IMR-90 (cell line): ENCODE measurements around the gene WDR11.

Experiments used
- BHLHE40 ChIP-seq: fragments of 150-350 bp; IDR thresholded peaks from 2 replicates; pipeline ENCODE4 v1.6.1; 2016; ENCODE audit warnings: mild to moderate bottlenecking, low read depth, low read length
- CEBPB ChIP-seq: IDR thresholded peaks from 2 replicates; pipeline ENCODE4 v1.6.1; 2012; ENCODE audit warnings: low read depth, low read length, improper control_type of control experiment
- CHD1 ChIP-seq: IDR thresholded peaks from 2 replicates; pipeline ENCODE4 v1.6.1; 2012; ENCODE audit warnings: low read depth, low read length, improper control_type of control experiment
- MAFK ChIP-seq: IDR thresholded peaks from 2 replicates; pipeline ENCODE4 v1.6.1; 2012; ENCODE audit warnings: low read depth, low read length, improper control_type of control experiment
- MAZ ChIP-seq: IDR thresholded peaks from 2 replicates; pipeline ENCODE4 v1.6.1; 2012; ENCODE audit warnings: low read depth, mild to moderate bottlenecking, low read length, improper control_type of control experiment, moderate library complexity, borderline replicate concordance
- NFE2L2 ChIP-seq: fragments of 150-350 bp; IDR thresholded peaks from 2 replicates; pipeline ENCODE4 v1.6.1; 2016; ENCODE audit warnings: low read depth, mild to moderate bottlenecking, low read length
- POLR2A ChIP-seq: IDR thresholded peaks from 2 replicates; pipeline ENCODE4 v1.6.1; 2012; ENCODE audit warnings: mild to moderate bottlenecking, low read depth, low read length
- RAD21 ChIP-seq: IDR thresholded peaks from 2 replicates; pipeline ENCODE4 v1.6.1; 2012; ENCODE audit warnings: low read length, improper control_type of control experiment
- RCOR1 ChIP-seq: IDR thresholded peaks from 2 replicates; pipeline ENCODE4 v1.6.1; 2012; ENCODE audit warnings: mild to moderate bottlenecking, low read length, improper control_type of control experiment; ENCODE audit not compliant: insufficient replicate concordance
- RFX5 ChIP-seq: IDR thresholded peaks from 2 replicates; pipeline ENCODE4 v1.8.0; 2012; ENCODE audit warnings: low read depth, mild to moderate bottlenecking, low read length, moderate library complexity
- SMC3 ChIP-seq: fragments of 150-350 bp; IDR thresholded peaks from 2 replicates; pipeline ENCODE4 v1.6.1; 2016; ENCODE audit warnings: low read depth, mild to moderate bottlenecking, antibody characterized with exemption, low read length, moderate library complexity
- USF2 ChIP-seq: fragments of 150-350 bp; IDR thresholded peaks from 2 replicates; pipeline ENCODE4 v1.6.1; 2017; ENCODE audit warnings: mild to moderate bottlenecking, antibody characterized with exemption, low read length, low read depth
- TF ChIP-seq, protein P1 (sequence below): conservative IDR thresholded peaks from 2 replicates; pipeline ENCODE4 v1.5.1; 2012; ENCODE audit warnings: mild to moderate bottlenecking, low read depth, low read length, improper control_type of control experiment
- TF ChIP-seq, protein P2 (sequence below): fragments of 150-350 bp; IDR thresholded peaks from 2 replicates; pipeline ENCODE4 v1.6.1; 2016; ENCODE audit warnings: low read depth, mild to moderate bottlenecking, low read length, moderate library complexity, borderline replicate concordance

GRCh38 chr10:120828763-120829319 is 22.3 kb upstream of the WDR11 start:
- TF ChIP-seq USF2 (no peak), CEBPB (no peak), POLR2A (no peak), RCOR1 (no peak), NFE2L2 (no peak), BHLHE40 (no peak), MAZ (no peak), RFX5 (no peak), SMC3 (no peak), RAD21 (no peak), CHD1 (no peak), MAFK (no peak)
- TF ChIP-seq, protein P1, sequence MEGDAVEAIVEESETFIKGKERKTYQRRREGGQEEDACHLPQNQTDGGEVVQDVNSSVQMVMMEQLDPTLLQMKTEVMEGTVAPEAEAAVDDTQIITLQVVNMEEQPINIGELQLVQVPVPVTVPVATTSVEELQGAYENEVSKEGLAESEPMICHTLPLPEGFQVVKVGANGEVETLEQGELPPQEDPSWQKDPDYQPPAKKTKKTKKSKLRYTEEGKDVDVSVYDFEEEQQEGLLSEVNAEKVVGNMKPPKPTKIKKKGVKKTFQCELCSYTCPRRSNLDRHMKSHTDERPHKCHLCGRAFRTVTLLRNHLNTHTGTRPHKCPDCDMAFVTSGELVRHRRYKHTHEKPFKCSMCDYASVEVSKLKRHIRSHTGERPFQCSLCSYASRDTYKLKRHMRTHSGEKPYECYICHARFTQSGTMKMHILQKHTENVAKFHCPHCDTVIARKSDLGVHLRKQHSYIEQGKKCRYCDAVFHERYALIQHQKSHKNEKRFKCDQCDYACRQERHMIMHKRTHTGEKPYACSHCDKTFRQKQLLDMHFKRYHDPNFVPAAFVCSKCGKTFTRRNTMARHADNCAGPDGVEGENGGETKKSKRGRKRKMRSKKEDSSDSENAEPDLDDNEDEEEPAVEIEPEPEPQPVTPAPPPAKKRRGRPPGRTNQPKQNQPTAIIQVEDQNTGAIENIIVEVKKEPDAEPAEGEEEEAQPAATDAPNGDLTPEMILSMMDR = no peak
- TF ChIP-seq, protein P2, sequence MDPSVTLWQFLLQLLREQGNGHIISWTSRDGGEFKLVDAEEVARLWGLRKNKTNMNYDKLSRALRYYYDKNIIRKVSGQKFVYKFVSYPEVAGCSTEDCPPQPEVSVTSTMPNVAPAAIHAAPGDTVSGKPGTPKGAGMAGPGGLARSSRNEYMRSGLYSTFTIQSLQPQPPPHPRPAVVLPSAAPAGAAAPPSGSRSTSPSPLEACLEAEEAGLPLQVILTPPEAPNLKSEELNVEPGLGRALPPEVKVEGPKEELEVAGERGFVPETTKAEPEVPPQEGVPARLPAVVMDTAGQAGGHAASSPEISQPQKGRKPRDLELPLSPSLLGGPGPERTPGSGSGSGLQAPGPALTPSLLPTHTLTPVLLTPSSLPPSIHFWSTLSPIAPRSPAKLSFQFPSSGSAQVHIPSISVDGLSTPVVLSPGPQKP = no peak
